Activated gamma-delta T cell (primary cell): ENCODE data around the gene MARVELD2.
"Not testable (repeated sequence)": the region's sequence is repeated elsewhere in the genome, so short reads cannot be mapped to it uniquely, and the experiment has no call there.

Experiments
- DNase-seq: peaks from one replicate; lab custom pipeline; 2025; lab: John Stamatoyannopoulos, UW

MARVELD2 gene

GRCh38 chr5:69449511-69449910, 34.6 kb downstream of the MARVELD2 start:
- no peak for DNase-seq

GRCh38 chr5:69450116-69450515, 35.2 kb downstream of the MARVELD2 start:
- DNase-seq, result no peak

GRCh38 chr5:69450527-69450926, 35.6 kb downstream of the MARVELD2 start:
- DNase-seq, result not testable (repeated sequence)

GRCh38 chr5:69451941-69452647, 37.2 kb downstream of the MARVELD2 start:
- no peak for DNase-seq

GRCh38 chr5:69453487-69453886, 38.6 kb downstream of the MARVELD2 start:
- not testable (repeated sequence) for DNase-seq

GRCh38 chr5:69454460-69455249, 39.7 kb downstream of the MARVELD2 start:
- no peak for DNase-seq

GRCh38 chr5:69455428-69455988, 40.6 kb downstream of the MARVELD2 start:
- not testable (repeated sequence) for DNase-seq

- no peak for DNase-seq
Observed at GRCh38 chr5:69462170-69462569, 47.3 kb downstream of the MARVELD2 start.

GRCh38 chr5:69466375-69466774, 51.5 kb downstream of the MARVELD2 start:
- not testable (repeated sequence) for DNase-seq

- DNase-seq, result no peak
Observed at GRCh38 chr5:69467442-69468225, 52.7 kb downstream of the MARVELD2 start.

GRCh38 chr5:69468631-69469030, 53.7 kb downstream of the MARVELD2 start:
- no peak for DNase-seq

GRCh38 chr5:69471516-69471915, 56.6 kb downstream of the MARVELD2 start:
- not testable (repeated sequence) for DNase-seq

- DNase-seq, result not testable (repeated sequence)
Observed at GRCh38 chr5:69472535-69473143, 57.7 kb downstream of the MARVELD2 start.

- no peak for DNase-seq
Observed at GRCh38 chr5:69477170-69477569, 62.3 kb downstream of the MARVELD2 start.

GRCh38 chr5:69478296-69478695, 63.4 kb downstream of the MARVELD2 start:
- not testable (repeated sequence) for DNase-seq

GRCh38 chr5:69484891-69485290, 70.0 kb downstream of the MARVELD2 start:
- DNase-seq, result no peak

- DNase-seq, result no peak
Observed at GRCh38 chr5:69485471-69485870, 70.6 kb downstream of the MARVELD2 start.

GRCh38 chr5:69489246-69489645, 74.3 kb downstream of the MARVELD2 start:
- no peak for DNase-seq

GRCh38 chr5:69491027-69491426, 76.1 kb downstream of the MARVELD2 start:
- DNase-seq, result no peak

- DNase-seq, result no peak
Observed at GRCh38 chr5:69491838-69492390, 77.0 kb downstream of the MARVELD2 start.

GRCh38 chr5:69492391-69492922, 77.5 kb downstream of the MARVELD2 start, which contains the start of gene OCLN:
Gene OCLN, plus strand, starts transcription at chr5:69492790. Its CDS starts 11,455 bp downstream, at chr5:69504245.
- no peak for DNase-seq
